Measurements from ENCODE around the gene FHOD1.

DNA sequence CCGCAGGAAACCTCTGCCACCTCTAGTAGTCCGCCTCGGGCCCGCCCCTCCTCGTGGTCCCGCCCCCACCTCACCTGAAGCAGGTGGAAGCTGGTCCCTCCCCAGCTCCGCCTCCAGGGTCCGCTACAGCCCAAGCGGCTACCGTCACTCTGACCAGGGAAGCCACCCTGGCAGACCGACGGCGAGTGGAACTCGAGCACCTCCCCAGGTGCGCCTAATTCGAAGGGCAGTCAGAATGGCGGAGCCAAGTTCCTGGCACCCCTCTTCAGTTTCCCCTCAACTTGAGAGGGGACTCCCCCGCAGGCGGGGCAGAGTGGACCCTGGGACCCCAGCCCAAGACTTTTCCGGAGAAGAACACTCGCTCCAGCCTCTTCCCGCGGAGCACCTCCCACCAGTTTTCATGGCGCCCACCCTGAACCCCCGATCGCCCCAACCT lies 507 bp downstream of the FHOD1 start:
- TF ChIP-seq, protein P1, sequence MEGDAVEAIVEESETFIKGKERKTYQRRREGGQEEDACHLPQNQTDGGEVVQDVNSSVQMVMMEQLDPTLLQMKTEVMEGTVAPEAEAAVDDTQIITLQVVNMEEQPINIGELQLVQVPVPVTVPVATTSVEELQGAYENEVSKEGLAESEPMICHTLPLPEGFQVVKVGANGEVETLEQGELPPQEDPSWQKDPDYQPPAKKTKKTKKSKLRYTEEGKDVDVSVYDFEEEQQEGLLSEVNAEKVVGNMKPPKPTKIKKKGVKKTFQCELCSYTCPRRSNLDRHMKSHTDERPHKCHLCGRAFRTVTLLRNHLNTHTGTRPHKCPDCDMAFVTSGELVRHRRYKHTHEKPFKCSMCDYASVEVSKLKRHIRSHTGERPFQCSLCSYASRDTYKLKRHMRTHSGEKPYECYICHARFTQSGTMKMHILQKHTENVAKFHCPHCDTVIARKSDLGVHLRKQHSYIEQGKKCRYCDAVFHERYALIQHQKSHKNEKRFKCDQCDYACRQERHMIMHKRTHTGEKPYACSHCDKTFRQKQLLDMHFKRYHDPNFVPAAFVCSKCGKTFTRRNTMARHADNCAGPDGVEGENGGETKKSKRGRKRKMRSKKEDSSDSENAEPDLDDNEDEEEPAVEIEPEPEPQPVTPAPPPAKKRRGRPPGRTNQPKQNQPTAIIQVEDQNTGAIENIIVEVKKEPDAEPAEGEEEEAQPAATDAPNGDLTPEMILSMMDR (IDR thresholded peaks at IDR 0.05; ENCODE audit: insufficient read depth, low read length): no peak
- no peak for TF ChIP-seq REST (IDR thresholded peaks at IDR 0.05; ENCODE audit: insufficient replicate concordance, low read depth)

Data from HL-60 (cell line).